Coronary artery (tissue), 2 donors: ENCODE results near the gene ULBP3.

Experiments used
- DNase-seq: peaks from one replicate; pipeline ENCODE4 v3.0.0-alpha.2; 2017; ENCODE audit warnings: low spot score
- H3K27ac ChIP-seq, 2 donors: fragments of 200-600 bp; sonication (generic); one replicate each; pipeline ENCODE4 v1.5.1; 2016 to 2019
- H3K4me3 ChIP-seq: fragments of 200-600 bp; sonication (generic); 2 replicates; pipeline ENCODE4 v1.5.1; 2016; ENCODE audit warnings: mild to moderate bottlenecking, moderate library complexity
- TF ChIP-seq, protein P1 (sequence below): fragments of 200-600 bp; sonication (generic); IDR thresholded peaks from one replicate; pipeline ENCODE4 v1.5.1; 2019; ENCODE audit warnings: antibody characterized with exemption

Gene ULBP3

DNA sequence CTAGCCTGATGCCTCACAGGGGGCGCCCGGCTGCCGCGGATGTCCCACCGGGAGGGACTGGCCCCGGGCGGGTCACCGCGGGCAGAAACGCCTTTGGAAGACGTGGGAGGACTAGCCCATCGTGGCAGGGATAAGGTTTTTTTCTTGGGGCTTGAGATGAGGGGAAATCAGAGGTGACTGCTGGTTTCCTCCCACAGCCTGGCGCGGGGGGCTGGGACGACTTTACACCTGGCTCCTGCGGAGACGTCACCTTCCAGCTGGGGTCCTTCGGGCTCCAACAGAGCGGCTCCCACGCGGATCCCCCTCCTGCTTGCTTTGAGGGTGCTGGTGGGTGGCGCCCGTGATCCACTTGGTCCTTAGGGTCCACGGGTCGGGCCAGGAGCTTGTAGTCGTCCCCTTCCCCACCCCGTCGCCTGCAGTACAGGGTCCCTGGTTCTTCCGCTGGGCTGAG lies 11.4 kb downstream of the ULBP3 start:
- H3K27ac ChIP-seq, result no peak overlapping the region
- TF ChIP-seq, protein P1, sequence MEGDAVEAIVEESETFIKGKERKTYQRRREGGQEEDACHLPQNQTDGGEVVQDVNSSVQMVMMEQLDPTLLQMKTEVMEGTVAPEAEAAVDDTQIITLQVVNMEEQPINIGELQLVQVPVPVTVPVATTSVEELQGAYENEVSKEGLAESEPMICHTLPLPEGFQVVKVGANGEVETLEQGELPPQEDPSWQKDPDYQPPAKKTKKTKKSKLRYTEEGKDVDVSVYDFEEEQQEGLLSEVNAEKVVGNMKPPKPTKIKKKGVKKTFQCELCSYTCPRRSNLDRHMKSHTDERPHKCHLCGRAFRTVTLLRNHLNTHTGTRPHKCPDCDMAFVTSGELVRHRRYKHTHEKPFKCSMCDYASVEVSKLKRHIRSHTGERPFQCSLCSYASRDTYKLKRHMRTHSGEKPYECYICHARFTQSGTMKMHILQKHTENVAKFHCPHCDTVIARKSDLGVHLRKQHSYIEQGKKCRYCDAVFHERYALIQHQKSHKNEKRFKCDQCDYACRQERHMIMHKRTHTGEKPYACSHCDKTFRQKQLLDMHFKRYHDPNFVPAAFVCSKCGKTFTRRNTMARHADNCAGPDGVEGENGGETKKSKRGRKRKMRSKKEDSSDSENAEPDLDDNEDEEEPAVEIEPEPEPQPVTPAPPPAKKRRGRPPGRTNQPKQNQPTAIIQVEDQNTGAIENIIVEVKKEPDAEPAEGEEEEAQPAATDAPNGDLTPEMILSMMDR, result no peak
- DNase-seq, result no peak
- H3K4me3 ChIP-seq, result no peak overlapping the region

DNA sequence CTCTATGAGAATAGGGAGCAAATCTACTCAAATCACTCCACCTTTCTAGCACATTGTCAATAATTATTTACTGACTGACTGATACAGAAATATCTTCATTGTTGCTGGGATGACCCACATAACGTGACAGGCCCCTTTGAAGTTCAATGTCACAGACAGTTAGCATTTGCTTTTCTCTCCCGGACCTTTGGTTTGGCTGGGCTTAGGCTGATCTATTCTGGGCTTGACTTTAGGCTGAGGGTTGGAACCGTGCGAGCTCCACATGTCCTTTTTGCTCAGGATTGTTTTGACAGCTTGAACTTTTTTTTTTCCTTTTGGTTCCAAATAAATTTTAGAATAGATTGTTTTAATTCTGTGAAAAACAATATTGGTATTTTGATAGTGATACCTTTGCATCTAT lies 12.0 kb downstream of the ULBP3 start:
- TF ChIP-seq, protein P1, result no peak
- Histone ChIP-seq H3K4me3 (no peak overlapping the region), H3K27ac (no peak overlapping the region)
- DNase-seq, result no peak

DNA sequence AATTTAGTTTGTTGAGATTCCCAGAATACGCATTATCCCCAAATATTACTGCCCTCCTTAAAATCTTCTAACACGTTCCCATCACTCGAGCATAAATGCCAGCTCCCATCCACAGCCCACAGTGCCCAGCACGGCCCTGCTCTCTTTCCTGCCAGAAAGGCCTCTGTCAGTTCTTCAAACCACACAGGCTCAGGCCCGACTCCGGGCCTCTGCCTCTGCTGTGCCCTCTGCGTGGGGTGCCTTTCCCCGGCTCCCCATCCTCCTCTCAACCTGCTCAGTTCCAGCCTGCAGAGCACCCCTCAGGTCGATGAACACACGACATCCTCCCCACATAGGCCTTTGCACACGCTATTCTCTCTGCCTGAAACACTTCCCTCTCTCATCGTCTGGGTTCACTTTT lies 12.8 kb downstream of the ULBP3 start:
- DNase-seq, result no peak
- TF ChIP-seq, protein P1, result no peak
- Histone ChIP-seq H3K4me3 (no peak overlapping the region), H3K27ac (no peak overlapping the region)

DNA sequence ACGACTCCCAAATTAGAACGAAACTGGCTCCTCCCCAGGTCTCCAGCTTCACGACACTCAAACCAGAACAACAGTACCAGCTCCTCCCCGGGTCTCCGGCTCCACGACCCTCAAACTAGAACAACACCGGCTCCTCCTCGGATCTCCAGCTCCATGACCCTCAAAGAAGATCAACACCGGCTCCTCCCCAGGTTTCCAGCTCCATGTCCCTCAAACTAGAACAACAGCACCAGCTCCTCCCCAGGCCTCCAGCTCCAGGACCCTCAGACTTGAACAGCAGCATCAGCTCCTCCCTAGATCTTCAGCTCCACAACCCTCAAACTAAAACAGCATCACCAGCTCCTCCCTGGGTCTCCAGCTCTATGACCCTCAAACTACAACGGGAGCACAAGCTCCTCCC lies 13.8 kb downstream of the ULBP3 start:
- Histone ChIP-seq H3K4me3 (no peak overlapping the region), H3K27ac (no peak overlapping the region)
- no peak for DNase-seq
- TF ChIP-seq, protein P1, result no peak

DNA sequence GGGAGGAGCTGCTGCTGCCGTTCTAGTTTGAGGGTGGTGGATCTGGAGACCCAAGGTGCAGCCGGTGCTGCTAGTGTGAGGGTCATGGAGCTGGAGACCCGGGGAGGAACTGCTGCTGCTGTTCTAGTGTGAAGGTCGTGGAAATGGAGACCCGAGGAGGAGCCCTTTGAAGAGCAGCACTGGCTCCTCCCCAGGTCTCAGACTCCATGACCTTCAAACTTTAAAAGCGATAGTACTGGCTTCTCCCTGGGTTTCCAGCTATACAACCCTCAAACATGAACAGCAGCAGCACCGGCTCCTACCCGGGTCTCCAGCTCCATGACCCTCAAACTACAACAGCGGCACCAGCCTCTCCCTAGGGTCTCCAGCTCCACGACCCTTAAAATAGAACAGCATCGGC lies 15.5 kb downstream of the ULBP3 start:
- peak; percentile 47 for DNase-seq
- H3K27ac ChIP-seq, result no peak overlapping the region
- TF ChIP-seq, protein P1, result no peak
- H3K4me3 ChIP-seq, result no peak overlapping the region

DNA sequence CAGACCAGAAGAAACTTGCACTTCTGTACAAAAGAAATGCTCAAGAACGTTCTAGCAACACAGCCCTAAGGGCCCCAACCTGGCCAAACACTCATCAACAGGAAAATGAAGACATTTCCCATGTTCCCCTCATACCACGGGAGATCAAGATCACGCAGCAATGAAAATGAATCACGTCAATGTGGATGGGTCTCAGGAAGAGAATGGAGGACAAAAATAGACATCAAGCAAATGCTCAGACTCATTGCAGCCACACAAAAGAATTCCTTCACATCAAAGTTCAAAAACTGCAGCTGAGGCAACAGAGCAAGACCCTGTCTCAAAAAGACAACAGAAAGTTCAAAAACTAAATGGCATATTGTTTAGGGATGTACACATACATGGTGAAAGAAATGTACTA lies 18.1 kb downstream of the ULBP3 start:
- Histone ChIP-seq H3K4me3 (no peak overlapping the region), H3K27ac (no peak overlapping the region)
- DNase-seq, result no peak
- TF ChIP-seq, protein P1, result no peak

DNA sequence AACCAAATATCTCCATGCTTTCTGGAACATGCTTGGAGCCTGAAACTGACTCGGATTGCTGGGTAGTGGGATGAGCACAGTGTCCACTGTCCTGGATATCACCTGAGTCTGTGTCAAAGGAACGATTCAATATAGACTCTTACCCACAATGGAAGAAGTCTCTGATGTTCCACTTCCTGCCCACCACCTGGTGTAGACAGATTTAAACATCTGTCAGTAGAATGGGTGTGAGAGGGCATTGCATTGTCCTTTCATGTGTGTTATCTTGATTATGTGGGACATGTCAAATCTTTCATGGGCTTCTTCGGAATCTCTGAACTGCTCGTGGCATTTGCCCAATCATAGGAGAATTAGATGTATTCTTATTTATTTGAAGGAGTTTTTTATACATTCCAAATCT lies 20.8 kb downstream of the ULBP3 start:
- TF ChIP-seq, protein P1, result no peak
- H3K4me3 ChIP-seq, result no peak overlapping the region
- H3K27ac ChIP-seq, result no peak overlapping the region
- no peak for DNase-seq
